ENCODE data around the gene AVEN. TPM values are rescaled to one million over a fixed set of nuclear protein-coding genes. Genes with fewer than 3 reads are reported as not detected.
"Not testable (repeated sequence)": the region's sequence is repeated elsewhere in the genome, so short reads cannot be mapped to it uniquely, and the experiment has no call there.

Gene AVEN
- polyA plus RNA-seq, 2 of the 4 experiments (the other 2 are of a cell fraction) = 23.8 to 27.2 TPM

GRCh38 chr15:33819499-33819898, 219.5 kb downstream of the AVEN start:
- ATAC-seq; H3K9me3 ChIP-seq; DNase-seq (ENCODE audit: low read depth in 1 of 2, low spot score in 1 of 2); FAIRE-seq; POLR2A ChIA-PET; H3K27ac ChIP-seq; H3K4me3 ChIP-seq; H3K4me2 ChIP-seq; H3K4me1 ChIP-seq: not testable (repeated sequence)
- 76% methylated on average over 6 of the region's 6 CpGs for WGBS (ENCODE audit: missing lambda C conversion rate)
- CTCF ChIA-PET = interaction anchor here (0.6 to 1.6 kb wide), 3 partner anchors 12 to 219 kb away, joined by 3 to 4 read pairs (median 3); no protein-coding TSS in a partner anchor

Other genes starting within 250 kb of the AVEN start
- gene CHRM5, start 70.7 kb downstream of the AVEN start, polyA plus RNA-seq (2011; rRNA removed) = 0.01 TPM in 1 of 2 replicates, not detected in the other
- gene CHRM5, start 70.7 kb downstream of the AVEN start, polyA plus RNA-seq (2017; fragmentation: RNase III; extraction: RNeasy Plus Mini Kit Qiagen cat#74134 plus additional on column Dnase treatment) = not detected in 3 replicates
- 167 and 221 TPM in 2 replicates for gene EMC7, start 62.7 kb upstream of the AVEN start, polyA plus RNA-seq (2011; rRNA removed)
- gene EMC7, start 62.7 kb upstream of the AVEN start, polyA plus RNA-seq (2017; fragmentation: RNase III; extraction: RNeasy Plus Mini Kit Qiagen cat#74134 plus additional on column Dnase treatment) = 129 to 135 TPM (median 135 TPM) in 3 replicates
- 4.5 and 4.7 TPM in 2 replicates for gene PGBD4, start 62.9 kb upstream of the AVEN start, polyA plus RNA-seq (2011; rRNA removed)
- 3.7 to 4.3 TPM (median 4.0 TPM) in 3 replicates for gene PGBD4, start 62.9 kb upstream of the AVEN start, polyA plus RNA-seq (2017; fragmentation: RNase III; extraction: RNeasy Plus Mini Kit Qiagen cat#74134 plus additional on column Dnase treatment)
- gene KATNBL1, start 170.9 kb upstream of the AVEN start, polyA plus RNA-seq (2011; rRNA removed) = 46.6 and 75.8 TPM in 2 replicates
- gene KATNBL1, start 170.9 kb upstream of the AVEN start, polyA plus RNA-seq (2017; fragmentation: RNase III; extraction: RNeasy Plus Mini Kit Qiagen cat#74134 plus additional on column Dnase treatment) = 35.2 to 40.1 TPM (median 40.0 TPM) in 3 replicates
- 126 and 150 TPM in 2 replicates for gene EMC4, start 185.8 kb upstream of the AVEN start, polyA plus RNA-seq (2011; rRNA removed)
- 221 to 241 TPM (median 234 TPM) in 3 replicates for gene EMC4, start 185.8 kb upstream of the AVEN start, polyA plus RNA-seq (2017; fragmentation: RNase III; extraction: RNeasy Plus Mini Kit Qiagen cat#74134 plus additional on column Dnase treatment)

Data from A549 (cell line).